ENCODE data around the gene ARL4D.

DNA sequence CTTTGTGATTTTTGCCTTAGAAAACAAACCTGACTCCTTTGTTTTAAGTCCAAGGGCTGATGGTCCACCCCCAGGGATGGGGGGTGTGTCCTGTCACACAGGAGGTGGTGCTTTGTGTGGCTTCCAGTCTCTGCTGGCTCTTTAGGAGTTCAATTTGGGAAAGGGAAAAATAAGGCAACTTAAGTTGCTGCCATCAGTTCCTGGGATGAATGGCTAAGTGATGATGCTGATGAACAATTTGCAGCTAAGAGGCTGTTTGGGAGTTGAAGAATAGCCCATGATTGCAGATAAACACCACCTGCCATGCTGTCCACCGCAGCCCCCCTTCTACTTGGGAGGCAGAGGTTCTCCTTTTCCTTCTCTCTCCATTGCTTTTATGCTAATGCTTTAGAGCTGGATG lies 40.2 kb downstream of the ARL4D start:
- TF ChIP-seq POLR2A (IDR thresholded peaks at IDR 0.05) (no peak), EP300 (IDR thresholded peaks at IDR 0.05) (no peak)
- TF ChIP-seq, protein P1, sequence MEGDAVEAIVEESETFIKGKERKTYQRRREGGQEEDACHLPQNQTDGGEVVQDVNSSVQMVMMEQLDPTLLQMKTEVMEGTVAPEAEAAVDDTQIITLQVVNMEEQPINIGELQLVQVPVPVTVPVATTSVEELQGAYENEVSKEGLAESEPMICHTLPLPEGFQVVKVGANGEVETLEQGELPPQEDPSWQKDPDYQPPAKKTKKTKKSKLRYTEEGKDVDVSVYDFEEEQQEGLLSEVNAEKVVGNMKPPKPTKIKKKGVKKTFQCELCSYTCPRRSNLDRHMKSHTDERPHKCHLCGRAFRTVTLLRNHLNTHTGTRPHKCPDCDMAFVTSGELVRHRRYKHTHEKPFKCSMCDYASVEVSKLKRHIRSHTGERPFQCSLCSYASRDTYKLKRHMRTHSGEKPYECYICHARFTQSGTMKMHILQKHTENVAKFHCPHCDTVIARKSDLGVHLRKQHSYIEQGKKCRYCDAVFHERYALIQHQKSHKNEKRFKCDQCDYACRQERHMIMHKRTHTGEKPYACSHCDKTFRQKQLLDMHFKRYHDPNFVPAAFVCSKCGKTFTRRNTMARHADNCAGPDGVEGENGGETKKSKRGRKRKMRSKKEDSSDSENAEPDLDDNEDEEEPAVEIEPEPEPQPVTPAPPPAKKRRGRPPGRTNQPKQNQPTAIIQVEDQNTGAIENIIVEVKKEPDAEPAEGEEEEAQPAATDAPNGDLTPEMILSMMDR (IDR thresholded peaks at IDR 0.05): no peak
